ENCODE results near the gene MRPL23.

MRPL23 gene

GRCh38 chr11:1975185-1975584, 28.1 kb downstream of the MRPL23 start:
- no CpG with 5 or more reads among the region's 13 CpGs for WGBS
- Histone ChIP-seq H3K9ac (ENCODE audit: low read length) (no peak overlapping the region), H3K4me2 (ENCODE audit: low read length, poor library complexity, severe bottlenecking) (no peak overlapping the region), H2AK5ac (ENCODE audit: low read length, severe bottlenecking) (no peak overlapping the region), H3K4me3 (ENCODE audit: insufficient read depth in 1 of 2, low read depth in 1 of 2, low read length in 2 of 2) (no peak overlapping the region), H3K4ac (ENCODE audit: low read depth in 1 of 2, low read length in 2 of 2) (no peak overlapping the region), H2BK5ac (ENCODE audit: low read depth, low read length, poor library complexity, severe bottlenecking) (no peak overlapping the region), H2AFZ (ENCODE audit: low read depth, low read length) (no peak overlapping the region), H3K9me3 (ENCODE audit: control insufficient read depth, low read length) (no peaks in the 10 kb centered on the region), H3K79me1 (replicated peaks; ENCODE audit: low read length, poor library complexity, severe bottlenecking) (no peaks in the 10 kb centered on the region), H3K18ac (ENCODE audit: low read depth in 1 of 2, low read length in 2 of 2) (no peak overlapping the region), H3K27me3 (ENCODE audit: control insufficient read depth in 1 of 2, insufficient read depth in 1 of 2, low read length in 2 of 2) (no peaks in the 10 kb centered on the region), H3K36me3 (ENCODE audit: control insufficient read depth in 1 of 2, insufficient read depth in 2 of 2, low read depth in 1 of 2, low read length in 2 of 2) (no peaks in the 10 kb centered on the region), H4K91ac (ENCODE audit: low read length) (no peak overlapping the region), H4K8ac (ENCODE audit: low read length) (no peak overlapping the region), H3K23ac (ENCODE audit: low read length in 2 of 2) (no peak overlapping the region), H3K4me1 (ENCODE audit: control insufficient read depth, insufficient read depth, low read depth, low read length) (no peaks in the 10 kb centered on the region), H2BK15ac (ENCODE audit: low read depth, poor library complexity, severe bottlenecking) (no peak overlapping the region), H2BK12ac (ENCODE audit: low read length in 2 of 2) (no peak overlapping the region), H3K27ac (ENCODE audit: low read length, poor library complexity, severe bottlenecking) (no peak overlapping the region), H2BK120ac (ENCODE audit: low read depth, low read length) (no peak overlapping the region), H3K14ac (ENCODE audit: low read length in 2 of 2) (no peak overlapping the region)
- no peak for DNase-seq

GRCh38 chr11:1978720-1979473, 31.8 kb downstream of the MRPL23 start:
- no peak overlapping the region for H2AK5ac ChIP-seq (ENCODE audit: low read length, severe bottlenecking)
- H3K4me2 ChIP-seq (ENCODE audit: low read length, poor library complexity, severe bottlenecking): no peak overlapping the region
- H3K27ac ChIP-seq (ENCODE audit: low read length, poor library complexity, severe bottlenecking): no peak overlapping the region
- H3K4ac ChIP-seq (ENCODE audit: low read depth in 1 of 2, low read length in 2 of 2): no peak overlapping the region
- H3K4me3 ChIP-seq (ENCODE audit: insufficient read depth in 1 of 2, low read depth in 1 of 2, low read length in 2 of 2): no peak overlapping the region
- no peak overlapping the region for H4K91ac ChIP-seq (ENCODE audit: low read length)
- H3K79me1 ChIP-seq (replicated peaks; ENCODE audit: low read length, poor library complexity, severe bottlenecking): no peaks in the 10 kb centered on the region
- H3K27me3 ChIP-seq (ENCODE audit: control insufficient read depth in 1 of 2, insufficient read depth in 1 of 2, low read length in 2 of 2): no peaks in the 10 kb centered on the region
- H4K8ac ChIP-seq (ENCODE audit: low read length): no peak overlapping the region
- H3K36me3 ChIP-seq (ENCODE audit: control insufficient read depth in 1 of 2, insufficient read depth in 2 of 2, low read depth in 1 of 2, low read length in 2 of 2): no peaks in the 10 kb centered on the region
- no CpG with 5 or more reads among the region's 26 CpGs for WGBS
- H2AFZ ChIP-seq (ENCODE audit: low read depth, low read length): no peak overlapping the region
- no peak overlapping the region for H3K18ac ChIP-seq (ENCODE audit: low read depth in 1 of 2, low read length in 2 of 2)
- no peak overlapping the region for H2BK15ac ChIP-seq (ENCODE audit: low read depth, poor library complexity, severe bottlenecking)
- no peak overlapping the region for H2BK120ac ChIP-seq (ENCODE audit: low read depth, low read length)
- H3K23ac ChIP-seq (ENCODE audit: low read length in 2 of 2): no peak overlapping the region
- H3K4me1 ChIP-seq (ENCODE audit: control insufficient read depth, insufficient read depth, low read depth, low read length): no peaks in the 10 kb centered on the region
- no peak overlapping the region for H2BK5ac ChIP-seq (ENCODE audit: low read depth, low read length, poor library complexity, severe bottlenecking)
- H3K9ac ChIP-seq (ENCODE audit: low read length): no peak overlapping the region
- no peak overlapping the region for H2BK12ac ChIP-seq (ENCODE audit: low read length in 2 of 2)
- H3K9me3 ChIP-seq (ENCODE audit: control insufficient read depth, low read length): no peaks in the 10 kb centered on the region
- DNase-seq: no peak
- H3K14ac ChIP-seq (ENCODE audit: low read length in 2 of 2): no peak overlapping the region

- H3K4me1 ChIP-seq (ENCODE audit: control insufficient read depth, insufficient read depth, low read depth, low read length): no peaks in the 10 kb centered on the region
- H3K14ac ChIP-seq (ENCODE audit: low read length in 2 of 2): no peak overlapping the region
- no peak overlapping the region for H3K4me2 ChIP-seq (ENCODE audit: low read length, poor library complexity, severe bottlenecking)
- no peaks in the 10 kb centered on the region for H3K9me3 ChIP-seq (ENCODE audit: control insufficient read depth, low read length)
- H2BK120ac ChIP-seq (ENCODE audit: low read depth, low read length): no peak overlapping the region
- no peak overlapping the region for H2BK15ac ChIP-seq (ENCODE audit: low read depth, poor library complexity, severe bottlenecking)
- H2BK12ac ChIP-seq (ENCODE audit: low read length in 2 of 2): no peak overlapping the region
- DNase-seq: no peak
- no peak overlapping the region for H2AK5ac ChIP-seq (ENCODE audit: low read length, severe bottlenecking)
- no peaks in the 10 kb centered on the region for H3K27me3 ChIP-seq (ENCODE audit: control insufficient read depth in 1 of 2, insufficient read depth in 1 of 2, low read length in 2 of 2)
- H3K36me3 ChIP-seq (ENCODE audit: control insufficient read depth in 1 of 2, insufficient read depth in 2 of 2, low read depth in 1 of 2, low read length in 2 of 2): no peaks in the 10 kb centered on the region
- no peaks in the 10 kb centered on the region for H3K79me1 ChIP-seq (replicated peaks; ENCODE audit: low read length, poor library complexity, severe bottlenecking)
- no peak overlapping the region for H3K9ac ChIP-seq (ENCODE audit: low read length)
- no peak overlapping the region for H3K18ac ChIP-seq (ENCODE audit: low read depth in 1 of 2, low read length in 2 of 2)
- no peak overlapping the region for H3K4ac ChIP-seq (ENCODE audit: low read depth in 1 of 2, low read length in 2 of 2)
- H4K8ac ChIP-seq (ENCODE audit: low read length): no peak overlapping the region
- no peak overlapping the region for H3K4me3 ChIP-seq (ENCODE audit: insufficient read depth in 1 of 2, low read depth in 1 of 2, low read length in 2 of 2)
- H3K27ac ChIP-seq (ENCODE audit: low read length, poor library complexity, severe bottlenecking): no peak overlapping the region
- H2BK5ac ChIP-seq (ENCODE audit: low read depth, low read length, poor library complexity, severe bottlenecking): no peak overlapping the region
- no CpG with 5 or more reads among the region's 11 CpGs for WGBS
- H2AFZ ChIP-seq (ENCODE audit: low read depth, low read length): no peak overlapping the region
- no peak overlapping the region for H3K23ac ChIP-seq (ENCODE audit: low read length in 2 of 2)
- no peak overlapping the region for H4K91ac ChIP-seq (ENCODE audit: low read length)
Observed at GRCh38 chr11:1979607-1980006, 32.5 kb downstream of the MRPL23 start.

- H3K18ac ChIP-seq (ENCODE audit: low read depth in 1 of 2, low read length in 2 of 2): no peak overlapping the region
- no peak overlapping the region for H3K14ac ChIP-seq (ENCODE audit: low read length in 2 of 2)
- H4K91ac ChIP-seq (ENCODE audit: low read length): no peak overlapping the region
- no peak overlapping the region for H3K4ac ChIP-seq (ENCODE audit: low read depth in 1 of 2, low read length in 2 of 2)
- no peak overlapping the region for H2AK5ac ChIP-seq (ENCODE audit: low read length, severe bottlenecking)
- no peak overlapping the region for H3K9ac ChIP-seq (ENCODE audit: low read length)
- no peak overlapping the region for H2AFZ ChIP-seq (ENCODE audit: low read depth, low read length)
- H3K4me1 ChIP-seq (ENCODE audit: control insufficient read depth, insufficient read depth, low read depth, low read length): no peaks in the 10 kb centered on the region
- H2BK15ac ChIP-seq (ENCODE audit: low read depth, poor library complexity, severe bottlenecking): no peak overlapping the region
- H3K9me3 ChIP-seq (ENCODE audit: control insufficient read depth, low read length): no peaks in the 10 kb centered on the region
- no peak overlapping the region for H2BK120ac ChIP-seq (ENCODE audit: low read depth, low read length)
- no peaks in the 10 kb centered on the region for H3K79me1 ChIP-seq (replicated peaks; ENCODE audit: low read length, poor library complexity, severe bottlenecking)
- WGBS: no CpG with 5 or more reads among the region's 26 CpGs
- no peak for DNase-seq
- no peak overlapping the region for H3K23ac ChIP-seq (ENCODE audit: low read length in 2 of 2)
- no peak overlapping the region for H2BK5ac ChIP-seq (ENCODE audit: low read depth, low read length, poor library complexity, severe bottlenecking)
- H3K4me2 ChIP-seq (ENCODE audit: low read length, poor library complexity, severe bottlenecking): no peak overlapping the region
- no peak overlapping the region for H3K4me3 ChIP-seq (ENCODE audit: insufficient read depth in 1 of 2, low read depth in 1 of 2, low read length in 2 of 2)
- no peak overlapping the region for H3K27ac ChIP-seq (ENCODE audit: low read length, poor library complexity, severe bottlenecking)
- no peaks in the 10 kb centered on the region for H3K36me3 ChIP-seq (ENCODE audit: control insufficient read depth in 1 of 2, insufficient read depth in 2 of 2, low read depth in 1 of 2, low read length in 2 of 2)
- H2BK12ac ChIP-seq (ENCODE audit: low read length in 2 of 2): no peak overlapping the region
- no peak overlapping the region for H4K8ac ChIP-seq (ENCODE audit: low read length)
- H3K27me3 ChIP-seq (ENCODE audit: control insufficient read depth in 1 of 2, insufficient read depth in 1 of 2, low read length in 2 of 2): no peaks in the 10 kb centered on the region
Observed at GRCh38 chr11:1982873-1983600, 35.9 kb downstream of the MRPL23 start.
